BJ (cell line): Measurements from ENCODE around the gene DNAJC22. TPM values are rescaled to one million over a fixed set of nuclear protein-coding genes. Genes with fewer than 3 reads are reported as not detected.

Source experiments
- CTCF ChIA-PET: fragments of 350-600 bp; formaldehyde crosslinking; extraction: SDS; loops from one replicate; lab custom pipeline; 2021; ENCODE audit warnings: antibody characterized with exemption, inconsistent platforms; lab: Yijun Ruan, JAX
- POLR2A ChIA-PET: fragments of 300-600 bp; sonication (Branson Sonifier 250); formaldehyde crosslinking; extraction: SDS; loops from one replicate; lab custom pipeline; 2021; ENCODE audit warnings: antibody characterized with exemption; lab: Charles Lee
- DNase-seq: peaks from one replicate; pipeline ENCODE4 v3.0.0-alpha.2; 2011; ENCODE audit warnings: low read depth
- H3K27me3 ChIP-seq: 2 replicates; pipeline ENCODE4 v1.6.0; 2011; ENCODE audit warnings: low read length; ENCODE audit not compliant: control insufficient read depth, insufficient read depth
- H3K36me3 ChIP-seq: 2 replicates; pipeline ENCODE4 v1.5.1; 2011; ENCODE audit warnings: low read length; ENCODE audit not compliant: control insufficient read depth, insufficient read depth
- H3K4me3 ChIP-seq: 2 replicates; pipeline ENCODE4 v1.5.1; 2011; ENCODE audit warnings: low read depth, mild to moderate bottlenecking, control low read depth, low read length
- polyA plus RNA-seq: library from polyadenylated mRNA; depleted of rRNA; stranded (reverse); fragments of >200 nt; gene quantifications from 2 replicates; pipeline ENCODE4 v1.2.3, GENCODE V29; 2011
- TF ChIP-seq, protein P1 (sequence below): IDR thresholded peaks from 2 replicates; pipeline ENCODE4 v1.5.1; 2011; ENCODE audit warnings: low read depth, mild to moderate bottlenecking, control low read depth, inconsistent platforms, low read length, moderate library complexity; ENCODE audit not compliant: insufficient read depth

The DNAJC22 gene
- polyA plus RNA-seq, 1 experiment, result 4.3 TPM

DNA sequence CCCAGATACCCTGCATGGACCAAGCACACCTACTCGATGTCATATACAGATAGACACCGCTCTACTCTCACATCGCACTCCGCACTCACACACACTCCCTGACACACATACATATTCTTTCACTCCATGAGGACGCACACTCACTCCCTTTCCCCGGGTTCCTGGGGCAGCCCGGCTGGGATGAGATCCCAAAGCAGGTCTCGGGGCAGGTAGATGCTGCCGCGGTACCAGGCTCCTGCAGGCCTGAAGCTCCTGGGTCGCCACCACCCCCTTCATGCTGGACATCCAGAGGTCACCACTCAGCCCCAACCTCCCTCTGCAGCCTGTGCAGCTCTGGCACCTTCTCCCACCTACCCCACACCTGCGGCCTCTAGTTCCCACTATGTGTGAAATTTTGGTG, 12.0 kb upstream of the DNAJC22 start:
- no peaks in the 10 kb centered on the region for H3K36me3 ChIP-seq
- CTCF ChIA-PET, result interaction anchor here (0.6 to 6.0 kb wide), 8 partner anchors 8 to 246 kb away, joined by 3 to 35 read pairs (median 4); partner anchors contain the start of gene DNAJC22
- peaks cover 18% of the 10 kb centered on the region for H3K27me3 ChIP-seq
- H3K4me3 ChIP-seq, result no peak overlapping the region
- TF ChIP-seq, protein P1, sequence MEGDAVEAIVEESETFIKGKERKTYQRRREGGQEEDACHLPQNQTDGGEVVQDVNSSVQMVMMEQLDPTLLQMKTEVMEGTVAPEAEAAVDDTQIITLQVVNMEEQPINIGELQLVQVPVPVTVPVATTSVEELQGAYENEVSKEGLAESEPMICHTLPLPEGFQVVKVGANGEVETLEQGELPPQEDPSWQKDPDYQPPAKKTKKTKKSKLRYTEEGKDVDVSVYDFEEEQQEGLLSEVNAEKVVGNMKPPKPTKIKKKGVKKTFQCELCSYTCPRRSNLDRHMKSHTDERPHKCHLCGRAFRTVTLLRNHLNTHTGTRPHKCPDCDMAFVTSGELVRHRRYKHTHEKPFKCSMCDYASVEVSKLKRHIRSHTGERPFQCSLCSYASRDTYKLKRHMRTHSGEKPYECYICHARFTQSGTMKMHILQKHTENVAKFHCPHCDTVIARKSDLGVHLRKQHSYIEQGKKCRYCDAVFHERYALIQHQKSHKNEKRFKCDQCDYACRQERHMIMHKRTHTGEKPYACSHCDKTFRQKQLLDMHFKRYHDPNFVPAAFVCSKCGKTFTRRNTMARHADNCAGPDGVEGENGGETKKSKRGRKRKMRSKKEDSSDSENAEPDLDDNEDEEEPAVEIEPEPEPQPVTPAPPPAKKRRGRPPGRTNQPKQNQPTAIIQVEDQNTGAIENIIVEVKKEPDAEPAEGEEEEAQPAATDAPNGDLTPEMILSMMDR, result no peak
- POLR2A ChIA-PET, result no interaction called here
- no peak for DNase-seq

GRCh38 chr12:49335118-49335954, 11.4 kb upstream of the DNAJC22 start:
- DNase-seq, result no peak
- CTCF ChIA-PET, result interaction anchor here (0.6 to 6.0 kb wide), 13 partner anchors 8 to 246 kb away, joined by 3 to 35 read pairs (median 4); partner anchors contain the start of genes DNAJC22, PRPH and TROAP
- H3K4me3 ChIP-seq, result no peak overlapping the region
- TF ChIP-seq, protein P1, result no peak
- H3K27me3 ChIP-seq, result peaks cover 22% of the 10 kb centered on the region
- POLR2A ChIA-PET, result no interaction called here
- H3K36me3 ChIP-seq, result no peaks in the 10 kb centered on the region

- peaks cover 27% of the 10 kb centered on the region for H3K27me3 ChIP-seq
- TF ChIP-seq, protein P1, result no peak
Observed at GRCh38 chr12:49335955-49336644, 10.6 kb upstream of the DNAJC22 start.

GRCh38 chr12:49336645-49337584, 9.8 kb upstream of the DNAJC22 start, which contains the start of gene C1QL4:
TSS of gene C1QL4 (minus strand) at chr12:49337188. CDS start at chr12:49336477, 711 bp downstream.
- POLR2A ChIA-PET, result no interaction called here
- Histone ChIP-seq H3K4me3 (peak within 1 kb of the TSS; percentile 22), H3K36me3 (no peaks in the 10 kb centered on the region), H3K27me3 (peaks cover 33% of the 10 kb centered on the region)
- no peak for DNase-seq
- CTCF ChIA-PET, result interaction anchor here (0.6 to 6.0 kb wide), 22 partner anchors 10 to 246 kb away, joined by 3 to 35 read pairs (median 4); partner anchors contain the start of genes DNAJC22, PRPH and TROAP
- TF ChIP-seq, protein P1, result peak; percentile 97

More at GRCh38 chr12:49335955-49336644, 10.6 kb upstream of the DNAJC22 start:
- CTCF ChIA-PET, result interaction anchor here (0.6 to 6.0 kb wide), 20 partner anchors 10 to 245 kb away, joined by 3 to 35 read pairs (median 4); partner anchors contain the start of genes DNAJC22, PRPH and TROAP
- no peak overlapping the region for H3K4me3 ChIP-seq
- POLR2A ChIA-PET, result no interaction called here
- DNase-seq, result no peak
- no peaks in the 10 kb centered on the region for H3K36me3 ChIP-seq
